GM10248 (cell line): ENCODE measurements around the gene PLXNB2.
"Not testable (repeated sequence)": the region's sequence is repeated elsewhere in the genome, so short reads cannot be mapped to it uniquely, and the experiment has no call there.

Experiments
- CTCF ChIA-PET: fragments of 300-600 bp; sonication (Branson Sonifier 250); formaldehyde crosslinking; extraction: SDS; loops from one replicate; lab custom pipeline; 2021; ENCODE audit warnings: antibody characterized with exemption; lab: Yijun Ruan, JAX
- POLR2A ChIA-PET: fragments of 350-650 bp; sonication (Branson Sonifier 250); formaldehyde crosslinking; extraction: SDS; loops from one replicate; lab custom pipeline; 2020; ENCODE audit warnings: antibody characterized with exemption; lab: Yijun Ruan, JAX
- DNase-seq: peaks from one replicate; pipeline ENCODE4 v3.0.0; 2012; ENCODE audit errors: extremely low spot score
- TF ChIP-seq, protein P1 (sequence below): IDR thresholded peaks from 2 replicates; pipeline ENCODE4 v1.5.1; 2012; ENCODE audit warnings: mild to moderate bottlenecking, low read depth; ENCODE audit errors: extremely low read depth, missing control alignments, control extremely low read depth

The PLXNB2 gene

DNA sequence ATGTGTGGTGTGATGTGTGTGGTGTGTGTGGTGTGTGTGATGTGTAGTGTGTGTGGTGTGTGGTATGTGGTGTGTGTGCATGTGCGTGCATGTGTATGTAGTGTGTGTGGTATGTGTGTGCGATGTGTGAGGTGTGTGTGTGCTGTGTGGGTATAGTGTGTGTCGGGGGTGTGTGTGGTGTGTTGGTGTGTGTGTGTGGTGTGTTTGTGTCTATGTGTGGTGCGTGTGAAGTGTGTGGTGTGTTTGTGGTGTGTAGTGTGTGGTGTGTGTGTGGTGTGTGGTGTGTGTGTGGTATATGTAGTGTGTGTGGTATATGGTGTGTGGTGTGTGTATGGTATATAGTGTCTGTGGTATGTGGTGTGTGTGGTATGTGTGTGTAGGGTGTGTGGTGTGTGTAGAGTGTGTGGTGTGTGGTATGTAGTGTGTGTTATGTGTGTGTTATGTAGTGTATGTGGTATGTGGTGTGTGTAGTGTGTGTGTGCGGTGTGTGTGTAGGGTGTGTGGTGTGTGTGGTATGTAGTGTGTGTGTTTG lies 30.7 kb upstream of the PLXNB2 start:
- TF ChIP-seq, protein P1, sequence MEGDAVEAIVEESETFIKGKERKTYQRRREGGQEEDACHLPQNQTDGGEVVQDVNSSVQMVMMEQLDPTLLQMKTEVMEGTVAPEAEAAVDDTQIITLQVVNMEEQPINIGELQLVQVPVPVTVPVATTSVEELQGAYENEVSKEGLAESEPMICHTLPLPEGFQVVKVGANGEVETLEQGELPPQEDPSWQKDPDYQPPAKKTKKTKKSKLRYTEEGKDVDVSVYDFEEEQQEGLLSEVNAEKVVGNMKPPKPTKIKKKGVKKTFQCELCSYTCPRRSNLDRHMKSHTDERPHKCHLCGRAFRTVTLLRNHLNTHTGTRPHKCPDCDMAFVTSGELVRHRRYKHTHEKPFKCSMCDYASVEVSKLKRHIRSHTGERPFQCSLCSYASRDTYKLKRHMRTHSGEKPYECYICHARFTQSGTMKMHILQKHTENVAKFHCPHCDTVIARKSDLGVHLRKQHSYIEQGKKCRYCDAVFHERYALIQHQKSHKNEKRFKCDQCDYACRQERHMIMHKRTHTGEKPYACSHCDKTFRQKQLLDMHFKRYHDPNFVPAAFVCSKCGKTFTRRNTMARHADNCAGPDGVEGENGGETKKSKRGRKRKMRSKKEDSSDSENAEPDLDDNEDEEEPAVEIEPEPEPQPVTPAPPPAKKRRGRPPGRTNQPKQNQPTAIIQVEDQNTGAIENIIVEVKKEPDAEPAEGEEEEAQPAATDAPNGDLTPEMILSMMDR = no peak
- CTCF ChIA-PET = no interaction called here
- POLR2A ChIA-PET = no interaction called here
- no peak for DNase-seq

DNA sequence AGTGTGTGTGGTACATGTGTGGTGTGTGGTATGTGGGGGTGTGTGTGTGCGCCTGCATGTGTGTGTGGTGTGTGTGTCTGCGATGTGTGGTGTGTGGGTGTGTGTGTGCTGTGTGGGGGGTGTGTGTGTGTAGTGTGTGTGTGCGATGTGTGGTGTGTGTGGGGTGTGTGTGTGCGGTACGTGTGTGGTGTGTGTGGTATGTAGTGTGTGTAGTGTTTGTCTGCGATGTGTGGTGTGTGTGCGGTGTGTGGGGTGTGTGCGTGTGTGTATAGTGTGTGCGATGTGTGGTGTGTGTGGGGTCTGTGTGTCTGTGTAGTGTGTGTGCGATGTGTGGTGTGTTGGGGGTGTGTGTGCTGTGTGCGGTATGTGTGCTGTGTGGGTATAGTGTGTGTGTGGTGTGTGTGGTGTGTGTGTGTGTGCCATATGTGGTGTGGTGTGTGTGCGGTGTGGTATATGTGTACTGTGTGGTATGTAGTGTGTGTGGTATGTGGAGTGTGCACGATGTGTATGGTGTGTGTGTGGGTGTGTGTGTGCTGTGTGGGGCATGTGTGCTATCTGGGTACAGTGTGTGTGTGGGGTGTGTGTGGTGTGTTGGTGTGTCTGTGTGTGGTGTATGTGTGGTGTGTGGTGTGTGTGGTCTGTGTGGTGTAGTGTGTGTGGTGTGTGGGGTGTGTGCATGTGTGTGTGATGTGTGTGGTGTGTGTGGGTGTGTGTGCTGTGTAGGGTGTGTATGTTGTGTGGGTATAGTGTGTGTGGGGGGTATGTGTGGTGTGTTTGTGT lies 30.0 kb upstream of the PLXNB2 start:
- POLR2A ChIA-PET = no interaction called here
- DNase-seq = no peak
- TF ChIP-seq, protein P1 = no peak
- CTCF ChIA-PET = no interaction called here

DNA sequence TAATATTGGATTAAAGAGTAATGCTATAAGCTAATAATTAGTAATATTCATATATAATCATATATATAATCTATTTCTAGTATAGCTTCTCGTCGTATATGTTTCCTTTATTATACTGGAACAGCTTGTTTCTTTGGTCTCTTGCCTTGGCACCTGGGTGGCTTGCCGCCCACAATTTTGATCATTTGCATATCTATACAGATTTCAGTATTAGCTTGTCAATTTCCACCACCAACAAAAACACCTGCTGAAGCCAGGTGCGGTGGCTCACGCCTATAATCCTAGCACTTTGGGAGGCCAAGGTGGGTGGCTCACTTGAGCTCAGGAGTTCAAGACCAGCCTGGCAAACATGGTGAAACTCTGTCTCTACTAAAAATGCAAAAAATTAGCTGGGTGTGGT lies 27.0 kb upstream of the PLXNB2 start:
- CTCF ChIA-PET = interaction anchor here (0.8 to 8.0 kb wide), 5 partner anchors 9 to 191 kb away, joined by 3 to 66 read pairs (median 4); partner anchors contain the start of gene SCO2
- DNase-seq, POLR2A ChIA-PET: not testable (repeated sequence)

DNA sequence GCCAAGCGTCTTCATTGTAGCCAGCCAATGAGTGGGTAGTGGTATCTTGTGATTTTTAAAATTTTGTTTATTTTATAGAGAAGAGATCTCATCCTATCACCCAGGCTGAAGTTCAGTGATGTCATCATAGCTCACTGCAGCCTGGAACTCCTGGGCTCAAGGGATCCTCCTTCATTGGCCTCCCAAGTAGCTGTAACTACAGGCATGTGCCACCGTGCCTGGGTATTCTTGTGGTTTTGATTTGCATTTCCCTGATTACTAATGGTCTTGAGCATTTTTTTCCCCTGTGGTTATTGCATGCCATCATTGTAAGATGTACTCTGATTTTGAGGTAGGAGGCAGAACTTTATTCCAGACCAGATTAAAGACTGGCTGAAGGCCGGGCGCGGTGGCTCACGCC lies 21.8 kb upstream of the PLXNB2 start:
- POLR2A ChIA-PET = no interaction called here

DNA sequence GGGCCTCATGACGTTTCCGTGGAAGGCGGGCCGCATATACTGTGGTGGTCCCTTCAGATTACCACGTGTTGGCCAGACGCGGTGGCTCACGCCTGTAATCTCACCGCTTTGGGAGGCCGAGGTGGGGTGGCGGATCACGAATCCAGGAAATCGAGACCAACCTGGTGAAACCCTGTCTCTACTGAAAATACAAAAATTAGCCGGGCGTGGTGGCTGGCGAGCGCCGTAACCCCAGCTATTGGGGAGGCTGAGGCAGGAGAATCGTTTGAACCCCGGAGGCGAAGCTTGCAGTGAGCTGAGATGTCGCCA lies 20.2 kb upstream of the PLXNB2 start:
- CTCF ChIA-PET = interaction anchor here (0.6 to 8.0 kb wide), 18 partner anchors 11 to 98 kb away, joined by 3 to 66 read pairs (median 4); partner anchors contain the start of gene HDAC10
- POLR2A ChIA-PET = no interaction called here

More for the DNA sequence above, 21.8 kb upstream of the PLXNB2 start:
- TF ChIP-seq, protein P1 = no peak
- CTCF ChIA-PET = interaction anchor here (1.2 to 8.0 kb wide), 7 partner anchors 7 to 70 kb away, joined by 3 to 66 read pairs (median 6); no protein-coding TSS in a partner anchor
- DNase-seq = no peak

DNA sequence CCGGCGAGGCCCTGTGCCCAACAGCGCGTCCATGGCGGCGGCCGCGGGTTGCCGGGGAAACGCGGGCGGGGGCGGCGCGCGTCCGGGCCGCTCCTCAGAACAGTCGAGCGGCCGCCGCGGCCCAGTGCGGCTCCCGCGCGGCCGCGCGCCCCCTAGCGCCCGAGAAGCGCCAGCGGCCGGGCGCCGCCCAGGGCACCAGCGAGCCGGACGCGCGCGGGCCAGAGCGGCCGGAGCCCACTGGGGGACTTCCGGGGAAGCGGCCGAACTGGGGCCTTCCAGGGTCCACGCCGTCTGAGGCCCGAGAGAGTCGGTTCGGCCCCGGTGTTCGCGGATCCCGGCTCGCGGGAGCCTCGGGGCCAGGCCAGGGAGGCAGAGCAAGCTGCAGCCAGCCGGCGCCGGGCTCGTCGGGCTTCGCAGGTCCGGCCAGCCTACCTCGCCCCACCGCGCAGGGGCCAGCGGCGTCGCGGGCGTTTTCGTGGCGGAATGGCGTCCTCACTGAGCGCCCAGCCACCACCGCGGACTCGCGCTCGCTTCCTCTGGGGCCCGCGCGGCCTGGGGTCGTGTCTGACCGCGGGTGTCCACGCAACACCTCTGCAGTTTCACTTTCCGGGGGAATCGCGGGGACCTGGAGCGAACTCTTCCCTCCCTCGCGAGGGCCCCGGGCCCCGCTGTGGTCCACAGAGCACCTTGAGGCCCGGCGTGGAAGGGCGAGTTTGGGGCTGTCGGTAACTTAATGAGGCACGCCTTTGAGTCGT lies 19.7 kb upstream of the PLXNB2 start, which contains the start of gene DENND6B:
DENND6B (minus strand) TSS at position 57 of the 755 bp plus-strand sequence; CDS start at position 33, 24 bp downstream.
- DNase-seq = peak; percentile 93
- POLR2A ChIA-PET = no interaction called here
- TF ChIP-seq, protein P1 = peak; percentile 72
- CTCF ChIA-PET = interaction anchor here (0.6 to 11.2 kb wide), 27 partner anchors 10 to 198 kb away, joined by 3 to 96 read pairs (median 4); partner anchors contain the start of genes HDAC10, MAPK12, PLXNB2 and SCO2

More for the DNA sequence above, 20.2 kb upstream of the PLXNB2 start:
- DNase-seq = no peak
- TF ChIP-seq, protein P1 = no peak
